ENCODE measurements around the gene GAS6.

- TF ChIP-seq CTCF (IDR thresholded peaks at IDR 0.05 in 2 of 3, conservative IDR thresholded peaks at IDR 0.05 in 1 of 3; ENCODE audit: insufficient read depth in 2 of 3, low read depth in 1 of 3, low read length in 3 of 3) (no peak), ZNF174 (CRISPR knock-in tag; IDR thresholded peaks at IDR 0.05) (no peak), ZNF512 (tag; IDR thresholded peaks at IDR 0.05) (no peak), FOXM1 (IDR thresholded peaks at IDR 0.05; ENCODE audit: low read depth) (no peak), FOXM1 (CRISPR knock-in tag; IDR thresholded peaks at IDR 0.05; ENCODE audit: low read depth) (no peak), EZH2 (IDR thresholded peaks at IDR 0.05; ENCODE audit: borderline replicate concordance, low read depth, low read length) (no peak), ZFX (CRISPR knock-in tag; IDR thresholded peaks at IDR 0.05) (no peak), BCOR (IDR thresholded peaks at IDR 0.05) (no peak), ARHGAP35 (IDR thresholded peaks at IDR 0.05; ENCODE audit: partially characterized antibody) (no peak), CHD4 (IDR thresholded peaks at IDR 0.05; ENCODE audit: insufficient read depth, insufficient replicate concordance, low read depth, low read length, poor library complexity, severe bottlenecking) (no peak), GATA2 (CRISPR knock-in tag; IDR thresholded peaks at IDR 0.05) (no peak), ZNF644 (tag; IDR thresholded peaks at IDR 0.05; ENCODE audit: low read depth) (no peak), MTA3 (IDR thresholded peaks at IDR 0.05; ENCODE audit: borderline replicate concordance) (no peak), CHD7 (IDR thresholded peaks at IDR 0.05; ENCODE audit: low read depth, low read length) (no peak)
Measured at GRCh38 chr13:113857531-113858195, 6.2 kb downstream of the GAS6 start.

Measured in K562 (cell line).